ENCODE results near the gene GPRIN1.

DNA sequence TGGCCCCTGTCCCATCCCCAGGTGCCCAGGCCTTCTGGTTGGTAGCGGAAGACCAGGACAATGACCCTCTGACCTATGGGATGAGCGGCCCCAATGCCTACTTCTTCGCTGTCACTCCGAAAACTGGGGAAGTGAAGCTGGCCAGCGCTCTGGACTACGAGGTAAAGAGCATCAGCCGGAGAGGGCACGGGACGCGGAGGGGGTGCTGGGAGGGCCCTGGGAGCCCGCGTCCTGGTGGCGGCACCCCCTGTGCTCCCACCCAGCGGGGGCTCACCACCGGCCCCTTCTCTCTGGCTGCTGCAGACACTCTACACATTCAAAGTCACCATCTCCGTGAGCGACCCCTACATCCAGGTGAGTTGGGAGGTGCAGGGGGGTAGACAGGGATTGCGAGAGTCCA lies 41.3 kb downstream of the GPRIN1 start:
- TF ChIP-seq POLR2A (IDR thresholded peaks at IDR 0.05; ENCODE audit: low read depth, low read length) (no peak), POLR2AphosphoS5 (IDR thresholded peaks at IDR 0.05; ENCODE audit: low read depth, low read length) (no peak)

All from GM12892 (cell line).